Esophagus squamous epithelium (tissue), 4 donors: ENCODE data around the gene CAMK2G.

Source experiments
- CTCF ChIP-seq, 6 experiments: fragments of 450-650 bp in 4 of 6; fragments of 200-600 bp in 2 of 6; sonication (generic) in 2 of 6; IDR thresholded peaks; one replicate each; pipeline ENCODE4 v1.5.1; 2016 to 2019; ENCODE audit warnings: antibody characterized with exemption in 6 of 6, mild to moderate bottlenecking in 4 of 6, moderate library complexity in 4 of 6
- POLR2A ChIP-seq, 4 donors: fragments of 450-650 bp; IDR thresholded peaks; one replicate each; pipeline ENCODE4 v1.6.1; 2017; ENCODE audit warnings: antibody characterized with exemption in 4 of 4, mild to moderate bottlenecking in 4 of 4, moderate library complexity in 3 of 4

DNA sequence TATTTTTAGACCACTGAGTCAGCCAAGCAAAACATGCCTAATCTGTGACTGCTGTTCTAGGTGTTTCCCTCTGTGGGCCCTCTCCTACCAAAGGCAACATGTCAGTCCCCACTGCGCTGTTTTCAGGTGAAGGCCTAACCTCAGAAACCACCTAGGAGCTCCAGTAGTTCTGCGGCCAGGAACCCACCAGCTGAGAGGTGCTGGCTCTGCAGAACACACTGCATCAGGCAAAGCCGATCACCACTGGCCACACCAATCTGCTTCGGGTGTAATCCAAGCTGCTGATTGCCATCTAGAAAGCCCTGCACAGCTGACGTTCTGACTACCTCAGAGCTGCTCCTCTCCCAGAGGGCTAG lies 14.9 kb downstream of the CAMK2G start:
- no peak for TF ChIP-seq CTCF (IDR thresholded peaks at IDR 0.05)
- TF ChIP-seq POLR2A (IDR thresholded peaks at IDR 0.05): no peak
